Effector CD8-positive, alpha-beta T cell (primary cell): ENCODE measurements around the gene CLPTM1L.
"Not testable (repeated sequence)": the region's sequence is repeated elsewhere in the genome, so short reads cannot be mapped to it uniquely, and the experiment has no call there.

Experiments used
- DNase-seq: peaks from one replicate; lab custom pipeline; 2025; lab: John Stamatoyannopoulos, UW

Gene CLPTM1L

GRCh38 chr5:1360367-1360766 is 15.5 kb upstream of the CLPTM1L start:
- not testable (repeated sequence) for DNase-seq

- DNase-seq, result no peak
Observed at GRCh38 chr5:1359713-1360112, 14.8 kb upstream of the CLPTM1L start.

GRCh38 chr5:1359031-1359645 is 14.2 kb upstream of the CLPTM1L start:
- no peak for DNase-seq

GRCh38 chr5:1358726-1359025 is 13.8 kb upstream of the CLPTM1L start:
- DNase-seq, result no peak

- no peak for DNase-seq
Observed at GRCh38 chr5:1357946-1358725, 13.2 kb upstream of the CLPTM1L start.

GRCh38 chr5:1356873-1357787 is 12.2 kb upstream of the CLPTM1L start:
- DNase-seq, result no peak

GRCh38 chr5:1354576-1354975 is 9.7 kb upstream of the CLPTM1L start:
- DNase-seq, result no peak

- DNase-seq, result no peak
Observed at GRCh38 chr5:1352231-1353219, 7.6 kb upstream of the CLPTM1L start.

GRCh38 chr5:1351156-1351555 is 6.3 kb upstream of the CLPTM1L start:
- DNase-seq, result no peak

- no peak for DNase-seq
Observed at GRCh38 chr5:1349246-1349645, 4.3 kb upstream of the CLPTM1L start.

- no peak for DNase-seq
Observed at GRCh38 chr5:1348986-1349245, 4.0 kb upstream of the CLPTM1L start.

- DNase-seq, result no peak
Observed at GRCh38 chr5:1347571-1347970, 2.7 kb upstream of the CLPTM1L start.

GRCh38 chr5:1346627-1347440 is 1.9 kb upstream of the CLPTM1L start:
- no peak for DNase-seq

- DNase-seq, result no peak
Observed at GRCh38 chr5:1345876-1346626, 1.2 kb upstream of the CLPTM1L start.

GRCh38 chr5:1343931-1344901 is 683 bp downstream of the CLPTM1L start:
- DNase-seq, result peak; percentile 24

GRCh38 chr5:1343315-1343751 is 1.6 kb downstream of the CLPTM1L start:
- DNase-seq, result no peak

GRCh38 chr5:1342711-1343110 is 2.2 kb downstream of the CLPTM1L start:
- DNase-seq, result not testable (repeated sequence)

GRCh38 chr5:1342268-1342667 is 2.6 kb downstream of the CLPTM1L start:
- DNase-seq, result no peak

GRCh38 chr5:1341863-1342262 is 3.0 kb downstream of the CLPTM1L start:
- DNase-seq, result no peak
